A673 (cell line): ENCODE measurements around the gene TCEAL8. TPM values are rescaled to one million over a fixed set of nuclear protein-coding genes. Genes with fewer than 3 reads are reported as not detected.

Experiments used
- BruUV-seq: library from RNA; stranded (reverse); fragments of 400-500 nt; replicated peaks from 2 replicates; lab custom pipeline; 2021; lab: Mats Ljungman, UMichigan
- CTCF ChIA-PET: fragments of 300-600 bp; sonication (Branson Sonifier 250); formaldehyde crosslinking; loops from one replicate; lab custom pipeline; 2022; ENCODE audit warnings: antibody characterized with exemption; lab: Charles Lee
- POLR2A ChIA-PET: fragments of 300-600 bp; sonication (Branson Sonifier 250); formaldehyde crosslinking; loops from one replicate; lab custom pipeline; 2022; ENCODE audit warnings: antibody characterized with exemption; ENCODE audit not compliant: low non-redundant PET; lab: Charles Lee
- DNase-seq: peaks from one replicate; pipeline ENCODE4 v3.0.0-alpha.2; 2015; ENCODE audit warnings: low spot score
- H3K27ac ChIP-seq: fragments of 200-600 bp; sonication (generic); 2 replicates; pipeline ENCODE4 v1.5.1; 2016; ENCODE audit warnings: mixed run types, low read depth, mild to moderate bottlenecking, mixed read lengths, antibody characterized with exemption, low read length; ENCODE audit not compliant: poor library complexity, severe bottlenecking
- H3K27me3 ChIP-seq: fragments of 200-600 bp; sonication (generic); replicated peaks from 2 replicates; pipeline ENCODE4 v1.6.1; 2017; ENCODE audit warnings: mixed run types, low read depth, mild to moderate bottlenecking, mixed read lengths, antibody characterized with exemption, low read length; ENCODE audit not compliant: insufficient read depth, poor library complexity
- H3K36me3 ChIP-seq: fragments of 200-600 bp; sonication (generic); 2 replicates; pipeline ENCODE4 v1.6.1; 2016; ENCODE audit warnings: mixed run types, mild to moderate bottlenecking, mixed read lengths, antibody characterized with exemption, low read length; ENCODE audit not compliant: insufficient read depth, poor library complexity, severe bottlenecking
- H3K4me1 ChIP-seq: fragments of 200-600 bp; sonication (generic); 2 replicates; pipeline ENCODE4 v1.6.1; 2017; ENCODE audit warnings: mixed run types, mild to moderate bottlenecking, mixed read lengths, antibody characterized with exemption, low read length; ENCODE audit not compliant: insufficient read depth, poor library complexity, severe bottlenecking
- H3K4me3 ChIP-seq: fragments of 200-600 bp; sonication (generic); 2 replicates; pipeline ENCODE4 v1.5.1; 2016; ENCODE audit warnings: low read depth, mixed run types, mild to moderate bottlenecking, mixed read lengths, low read length; ENCODE audit not compliant: poor library complexity, severe bottlenecking
- H3K9me3 ChIP-seq: fragments of 200-600 bp; sonication (generic); 2 replicates; pipeline ENCODE4 v1.6.1; 2016; ENCODE audit warnings: mixed run types, low read depth, mild to moderate bottlenecking, mixed read lengths, antibody characterized with exemption, low read length; ENCODE audit not compliant: poor library complexity, severe bottlenecking
- EZH2 ChIP-seq: fragments of 200-600 bp; sonication (generic); IDR thresholded peaks from 2 replicates; pipeline ENCODE4 v1.6.1; 2017; ENCODE audit warnings: borderline replicate concordance, low read depth, mild to moderate bottlenecking, mixed read lengths, antibody characterized with exemption, low read length; ENCODE audit not compliant: poor library complexity, severe bottlenecking
- intact Hi-C: fragments of 100-400 bp; cut with micrococcal nuclease; formaldehyde crosslinking; loops from one replicate; pipeline ENCODE4 v1.10.0; 2022; ENCODE audit not compliant: unreplicated experiment
- total RNA-seq: library from RNA; stranded (reverse); gene quantifications from 2 replicates; pipeline ENCODE4 v1.2.3, GENCODE V29; 2021
- TF ChIP-seq, protein P1 (sequence below): fragments of 300-800, 200-600 bp; sonication (generic); conservative IDR thresholded peaks from 2 replicates; pipeline ENCODE4 v1.5.1; 2017; ENCODE audit warnings: low read depth, mild to moderate bottlenecking, antibody characterized with exemption, low read length, moderate library complexity, mixed read lengths

TCEAL8 gene
- total RNA-seq, 1 experiment from 2014 or later = 66.2 TPM

DNA sequence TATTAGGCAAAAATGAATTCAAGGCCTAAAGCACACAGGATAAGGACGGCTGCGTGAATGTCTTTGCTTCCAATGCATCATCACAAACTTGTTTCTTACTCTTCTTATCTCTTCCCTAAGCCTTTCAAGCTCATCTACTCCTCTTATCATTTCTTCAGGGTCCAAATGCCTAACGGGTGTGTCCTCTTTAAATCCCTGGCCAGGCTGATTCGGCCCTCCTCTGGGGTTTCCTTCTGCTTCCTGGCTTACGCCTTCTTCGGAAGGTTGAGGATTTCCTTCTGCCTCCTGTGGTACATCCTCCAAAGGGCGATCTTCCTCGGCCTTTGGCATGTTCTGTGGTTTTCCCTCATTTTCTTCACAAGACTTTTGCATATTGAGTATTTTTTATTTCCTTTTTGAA lies 1.3 kb downstream of the TCEAL8 start:
- CTCF ChIA-PET = no interaction called here
- H3K27me3 ChIP-seq = peaks cover 3% of the 10 kb centered on the region
- peak overlapping the region; percentile 64 for H3K4me3 ChIP-seq
- peak overlapping the region; percentile 85 for H3K27ac ChIP-seq
- TF ChIP-seq EZH2 = no peak
- TF ChIP-seq, protein P1, sequence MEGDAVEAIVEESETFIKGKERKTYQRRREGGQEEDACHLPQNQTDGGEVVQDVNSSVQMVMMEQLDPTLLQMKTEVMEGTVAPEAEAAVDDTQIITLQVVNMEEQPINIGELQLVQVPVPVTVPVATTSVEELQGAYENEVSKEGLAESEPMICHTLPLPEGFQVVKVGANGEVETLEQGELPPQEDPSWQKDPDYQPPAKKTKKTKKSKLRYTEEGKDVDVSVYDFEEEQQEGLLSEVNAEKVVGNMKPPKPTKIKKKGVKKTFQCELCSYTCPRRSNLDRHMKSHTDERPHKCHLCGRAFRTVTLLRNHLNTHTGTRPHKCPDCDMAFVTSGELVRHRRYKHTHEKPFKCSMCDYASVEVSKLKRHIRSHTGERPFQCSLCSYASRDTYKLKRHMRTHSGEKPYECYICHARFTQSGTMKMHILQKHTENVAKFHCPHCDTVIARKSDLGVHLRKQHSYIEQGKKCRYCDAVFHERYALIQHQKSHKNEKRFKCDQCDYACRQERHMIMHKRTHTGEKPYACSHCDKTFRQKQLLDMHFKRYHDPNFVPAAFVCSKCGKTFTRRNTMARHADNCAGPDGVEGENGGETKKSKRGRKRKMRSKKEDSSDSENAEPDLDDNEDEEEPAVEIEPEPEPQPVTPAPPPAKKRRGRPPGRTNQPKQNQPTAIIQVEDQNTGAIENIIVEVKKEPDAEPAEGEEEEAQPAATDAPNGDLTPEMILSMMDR = no peak
- intact Hi-C loops = no loop called here
- H3K9me3 ChIP-seq = no peaks in the 10 kb centered on the region
- POLR2A ChIA-PET = no interaction called here
- no peak for DNase-seq
- BruUV-seq = no TSS peak
- no peaks in the 10 kb centered on the region for H3K36me3 ChIP-seq
- H3K4me1 ChIP-seq = peaks cover 4% of the 10 kb centered on the region

DNA sequence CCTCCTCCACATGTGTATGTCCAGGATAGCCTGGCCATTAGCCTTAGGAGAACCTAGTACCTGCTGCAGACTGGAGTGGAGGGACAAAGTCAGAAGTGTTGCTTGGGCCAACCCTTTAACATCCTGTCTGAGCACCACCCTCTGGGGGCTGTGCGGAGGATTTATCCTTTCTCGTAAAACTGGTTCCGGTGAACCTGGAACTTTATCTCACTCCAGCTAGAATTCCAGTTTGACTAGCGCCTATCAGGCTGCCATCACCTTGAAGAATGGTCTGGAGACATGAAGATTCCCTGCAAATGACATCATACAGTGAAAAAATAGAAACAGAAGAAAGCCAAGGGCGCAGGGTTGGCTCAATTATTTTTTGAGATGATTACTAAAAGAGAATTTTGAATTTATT lies 4.0 kb downstream of the TCEAL8 start:
- POLR2A ChIA-PET = interaction anchor here (0.6 kb wide), 1 partner anchor 57 kb away, joined by 4 read pairs; no protein-coding TSS in a partner anchor
- intact Hi-C loops = no loop called here

DNA sequence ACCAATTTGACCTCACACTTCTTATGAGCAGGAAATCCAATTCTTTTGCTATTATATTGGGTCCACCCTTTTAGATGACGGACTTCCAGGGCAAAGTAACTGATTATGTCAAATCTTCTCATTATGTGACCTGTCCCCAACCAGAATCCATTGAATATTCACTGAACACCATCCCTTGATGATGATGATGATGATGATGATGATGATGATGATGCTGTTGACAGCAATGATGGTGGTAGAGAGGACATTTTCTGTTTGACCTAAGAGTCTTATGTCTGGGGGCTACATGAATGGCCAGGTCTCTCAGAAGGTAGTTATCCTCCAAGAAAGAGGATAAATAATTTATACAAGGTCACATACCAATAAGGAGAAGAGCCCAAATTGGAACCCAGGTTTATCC lies 5.2 kb downstream of the TCEAL8 start:
- no peak for DNase-seq
- Histone ChIP-seq H3K4me3 (no peak overlapping the region), H3K36me3 (no peaks in the 10 kb centered on the region), H3K27me3 (no peaks in the 10 kb centered on the region), H3K27ac (no peak overlapping the region), H3K9me3 (no peaks in the 10 kb centered on the region), H3K4me1 (peaks cover 4% of the 10 kb centered on the region)
- POLR2A ChIA-PET = no interaction called here
- intact Hi-C loops = no loop called here
- TF ChIP-seq, protein P1 = no peak
- TF ChIP-seq EZH2 = no peak
- CTCF ChIA-PET = no interaction called here
- no TSS peak for BruUV-seq

More for the DNA sequence above, 4.0 kb downstream of the TCEAL8 start:
- Histone ChIP-seq H3K4me3 (no peak overlapping the region), H3K36me3 (no peaks in the 10 kb centered on the region), H3K9me3 (no peaks in the 10 kb centered on the region), H3K27ac (no peak overlapping the region), H3K4me1 (peaks cover 4% of the 10 kb centered on the region), H3K27me3 (no peaks in the 10 kb centered on the region)
- BruUV-seq = no TSS peak
- CTCF ChIA-PET = no interaction called here
- TF ChIP-seq, protein P1 = no peak
- TF ChIP-seq EZH2 = no peak
- no peak for DNase-seq
